ENCODE data around the gene EBF3. TPM values are rescaled to one million over a fixed set of nuclear protein-coding genes. Genes with fewer than 3 reads are reported as not detected.

Gene EBF3
- polyA plus RNA-seq, 1 experiment: 0.32 TPM

DNA sequence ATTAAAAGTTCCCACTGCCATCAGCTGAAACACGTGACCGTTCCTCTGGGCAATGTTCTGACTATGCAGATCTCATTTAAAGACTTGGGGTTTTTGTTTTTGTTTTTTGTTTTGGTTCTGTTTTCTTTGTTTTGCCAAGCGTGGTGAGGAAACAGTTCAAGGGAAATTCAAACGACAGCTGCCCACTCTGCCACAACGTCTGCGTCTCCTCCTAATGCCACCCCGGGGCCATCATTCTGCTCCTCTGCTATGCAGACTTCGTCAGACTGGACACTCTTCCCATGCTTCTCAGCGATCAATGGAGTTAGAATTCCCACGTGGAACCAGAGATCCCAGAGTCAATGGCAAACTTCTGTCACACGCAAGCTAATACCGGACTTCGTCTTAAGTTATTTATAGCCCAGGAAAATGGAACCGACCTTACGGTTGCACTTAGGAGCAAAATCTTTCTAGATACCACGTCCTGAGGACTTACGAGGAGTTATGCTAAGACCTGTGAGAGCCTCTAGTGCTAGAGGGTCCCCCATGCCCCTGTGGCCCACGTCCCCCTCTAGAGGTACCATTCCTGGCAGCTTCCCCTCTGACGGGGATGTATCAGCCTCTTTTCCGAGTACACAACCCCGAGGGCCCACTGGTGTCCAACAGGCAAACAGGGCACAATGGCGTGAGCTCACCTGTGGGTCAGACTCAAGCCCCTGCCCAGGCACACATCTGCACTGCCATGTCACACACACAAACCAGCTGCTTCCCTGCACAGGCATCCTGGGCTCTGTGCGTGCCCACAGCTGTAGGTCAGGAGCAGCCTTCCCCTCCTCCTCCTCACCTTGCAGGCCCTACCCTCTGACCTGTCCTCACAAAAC is 24.4 kb downstream of the EBF3 start:
- TF ChIP-seq, protein P1, sequence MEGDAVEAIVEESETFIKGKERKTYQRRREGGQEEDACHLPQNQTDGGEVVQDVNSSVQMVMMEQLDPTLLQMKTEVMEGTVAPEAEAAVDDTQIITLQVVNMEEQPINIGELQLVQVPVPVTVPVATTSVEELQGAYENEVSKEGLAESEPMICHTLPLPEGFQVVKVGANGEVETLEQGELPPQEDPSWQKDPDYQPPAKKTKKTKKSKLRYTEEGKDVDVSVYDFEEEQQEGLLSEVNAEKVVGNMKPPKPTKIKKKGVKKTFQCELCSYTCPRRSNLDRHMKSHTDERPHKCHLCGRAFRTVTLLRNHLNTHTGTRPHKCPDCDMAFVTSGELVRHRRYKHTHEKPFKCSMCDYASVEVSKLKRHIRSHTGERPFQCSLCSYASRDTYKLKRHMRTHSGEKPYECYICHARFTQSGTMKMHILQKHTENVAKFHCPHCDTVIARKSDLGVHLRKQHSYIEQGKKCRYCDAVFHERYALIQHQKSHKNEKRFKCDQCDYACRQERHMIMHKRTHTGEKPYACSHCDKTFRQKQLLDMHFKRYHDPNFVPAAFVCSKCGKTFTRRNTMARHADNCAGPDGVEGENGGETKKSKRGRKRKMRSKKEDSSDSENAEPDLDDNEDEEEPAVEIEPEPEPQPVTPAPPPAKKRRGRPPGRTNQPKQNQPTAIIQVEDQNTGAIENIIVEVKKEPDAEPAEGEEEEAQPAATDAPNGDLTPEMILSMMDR (IDR thresholded peaks at IDR 0.05; ENCODE audit: insufficient read depth, low read depth, low read length): no peak
- Histone ChIP-seq H3K36me3 (ENCODE audit: control insufficient read depth, insufficient read depth, low read length) (no peaks in the 10 kb centered on the region), H3K27me3 (ENCODE audit: control insufficient read depth, insufficient read depth, low read length) (no peaks in the 10 kb centered on the region), H3K4me3 (ENCODE audit: low read depth, low read length) (no peak overlapping the region)
- no peak for DNase-seq (ENCODE audit: low read depth)
- ChIA-PET CTCF (no interaction called here), POLR2A (no interaction called here)

DNA sequence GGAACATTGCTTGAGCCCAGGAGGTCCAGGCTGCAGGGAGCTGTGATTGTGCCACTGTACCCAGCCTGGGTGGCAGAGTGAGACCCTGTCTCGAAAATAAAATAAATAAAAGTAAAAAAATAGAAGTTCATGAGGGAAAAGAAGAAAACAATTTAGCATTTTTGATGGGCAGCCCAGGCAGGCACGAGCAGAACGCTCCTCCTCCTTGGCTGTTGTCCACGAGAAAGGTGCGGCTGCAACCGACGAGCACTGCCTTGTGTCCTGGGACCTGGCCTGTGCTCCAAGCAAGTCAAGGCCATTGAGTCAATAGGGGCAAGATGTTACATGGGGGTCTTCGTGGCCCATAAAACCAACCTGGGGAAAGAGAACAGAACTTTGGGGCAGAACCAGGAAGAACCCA is 25.6 kb downstream of the EBF3 start:
- TF ChIP-seq, protein P1 (IDR thresholded peaks at IDR 0.05; ENCODE audit: insufficient read depth, low read depth, low read length): no peak
- POLR2A ChIA-PET: no interaction called here
- Histone ChIP-seq H3K27me3 (ENCODE audit: control insufficient read depth, insufficient read depth, low read length) (no peaks in the 10 kb centered on the region), H3K4me3 (ENCODE audit: low read depth, low read length) (no peak overlapping the region), H3K36me3 (ENCODE audit: control insufficient read depth, insufficient read depth, low read length) (no peaks in the 10 kb centered on the region)
- CTCF ChIA-PET: no interaction called here
- no peak for DNase-seq (ENCODE audit: low read depth)

DNA sequence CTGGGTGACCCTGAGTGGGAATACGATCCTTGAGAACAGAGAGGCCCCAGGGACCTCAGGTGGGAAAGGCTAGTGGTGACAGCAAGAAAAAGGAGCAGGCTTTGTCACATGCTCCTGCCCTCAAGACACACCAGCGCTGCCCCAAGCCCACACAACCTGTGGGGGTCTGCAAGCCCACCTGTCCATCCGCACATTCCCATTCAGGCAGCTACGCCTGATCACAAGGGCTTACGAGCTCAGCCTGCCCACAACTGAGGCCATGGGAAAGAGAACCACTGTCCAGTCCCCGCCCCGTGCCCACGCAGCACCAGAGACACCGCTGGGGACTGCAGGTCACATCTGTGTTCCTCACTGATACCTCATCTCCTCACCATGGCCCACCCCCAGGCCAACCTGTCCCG is 26.7 kb downstream of the EBF3 start:
- H3K36me3 ChIP-seq (ENCODE audit: control insufficient read depth, insufficient read depth, low read length): no peaks in the 10 kb centered on the region
- H3K27me3 ChIP-seq (ENCODE audit: control insufficient read depth, insufficient read depth, low read length): no peaks in the 10 kb centered on the region
- CTCF ChIA-PET: interaction anchor here (0.6 kb wide), 1 partner anchor 240 kb away, joined by 3 read pairs; no protein-coding TSS in a partner anchor
- DNase-seq (ENCODE audit: low read depth): no peak
- POLR2A ChIA-PET: no interaction called here
- no peak overlapping the region for H3K4me3 ChIP-seq (ENCODE audit: low read depth, low read length)
- TF ChIP-seq, protein P1 (IDR thresholded peaks at IDR 0.05; ENCODE audit: insufficient read depth, low read depth, low read length): no peak

DNA sequence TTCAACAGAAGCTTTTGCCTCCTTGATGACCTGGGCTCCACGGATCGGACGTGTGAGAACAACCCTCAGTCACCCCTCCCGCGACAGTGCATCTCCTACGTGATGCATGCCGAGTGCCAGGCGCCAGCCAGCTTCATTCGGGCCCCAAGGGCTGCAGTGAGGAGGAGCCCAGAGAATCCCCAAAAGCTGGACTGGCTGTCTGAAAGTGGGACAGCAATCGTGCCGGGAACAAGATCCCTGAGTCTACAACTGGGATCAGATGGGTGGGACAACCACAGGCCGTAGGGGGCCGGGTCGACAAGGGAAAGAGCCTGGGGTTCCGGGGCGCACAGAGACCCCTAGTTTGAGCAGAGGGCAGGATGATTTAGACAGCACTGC is 27.2 kb downstream of the EBF3 start:
- POLR2A ChIA-PET: no interaction called here
- TF ChIP-seq, protein P1 (IDR thresholded peaks at IDR 0.05; ENCODE audit: insufficient read depth, low read depth, low read length): no peak

DNA sequence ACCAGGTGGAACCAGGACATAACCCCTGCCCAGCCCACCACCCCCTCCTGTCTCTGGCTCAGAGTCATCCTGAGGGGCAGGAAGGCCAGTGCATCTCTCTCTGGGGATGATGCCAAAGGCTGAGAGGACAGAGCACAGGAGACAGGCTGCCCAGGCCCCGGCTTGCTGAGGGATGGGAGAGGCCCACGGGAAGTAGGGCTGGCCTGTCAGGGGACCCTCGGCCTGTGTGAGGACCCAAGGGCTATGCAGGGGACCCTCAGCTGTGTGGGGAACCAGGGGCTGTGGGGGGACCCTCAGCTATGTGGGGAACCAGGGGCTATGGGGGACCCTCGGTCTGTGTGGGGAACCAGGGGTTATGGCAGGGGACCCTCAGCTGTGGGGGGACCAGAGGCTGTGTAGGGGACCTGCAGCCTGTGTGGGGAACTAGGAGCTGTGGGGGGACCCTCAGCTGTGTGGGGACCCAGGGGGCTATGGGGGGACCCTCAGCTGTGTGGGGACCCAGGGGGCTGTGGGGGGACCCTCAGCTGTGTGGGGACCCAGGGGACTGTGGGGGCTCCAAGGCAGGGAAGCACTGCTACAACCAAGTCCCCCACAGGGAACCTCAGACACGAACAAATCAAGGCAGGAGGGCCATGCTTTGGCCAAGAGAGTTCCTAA is 27.7 kb downstream of the EBF3 start:
- ChIA-PET POLR2A (no interaction called here), CTCF (no interaction called here)
- H3K4me3 ChIP-seq (ENCODE audit: low read depth, low read length): no peak overlapping the region
- DNase-seq (ENCODE audit: low read depth): no peak
- H3K27me3 ChIP-seq (ENCODE audit: control insufficient read depth, insufficient read depth, low read length): no peaks in the 10 kb centered on the region
- no peaks in the 10 kb centered on the region for H3K36me3 ChIP-seq (ENCODE audit: control insufficient read depth, insufficient read depth, low read length)
- TF ChIP-seq, protein P1 (IDR thresholded peaks at IDR 0.05; ENCODE audit: insufficient read depth, low read depth, low read length): no peak

More for the DNA sequence above, 27.2 kb downstream of the EBF3 start:
- Histone ChIP-seq H3K36me3 (ENCODE audit: control insufficient read depth, insufficient read depth, low read length) (no peaks in the 10 kb centered on the region), H3K27me3 (ENCODE audit: control insufficient read depth, insufficient read depth, low read length) (no peaks in the 10 kb centered on the region), H3K4me3 (ENCODE audit: low read depth, low read length) (no peak overlapping the region)
- CTCF ChIA-PET: interaction anchor here (0.6 kb wide), 1 partner anchor 241 kb away, joined by 3 read pairs; no protein-coding TSS in a partner anchor
- DNase-seq (ENCODE audit: low read depth): no peak
